ENCODE data around the gene CARD19.
A peak's percentile ranks its signal among the peaks of the same experiment; 100 is the strongest.

CARD19 gene

GRCh38 chr9:93064392-93065134 is 31.5 kb upstream of the CARD19 start:
- no peak for DNase-seq

GRCh38 chr9:93065135-93065720 is 30.8 kb upstream of the CARD19 start:
- no peak for DNase-seq

GRCh38 chr9:93066978-93067603 is 28.9 kb upstream of the CARD19 start:
- DNase-seq, result no peak

GRCh38 chr9:93068956-93069355 is 27.1 kb upstream of the CARD19 start:
- no peak for DNase-seq

GRCh38 chr9:93071464-93071863 is 24.6 kb upstream of the CARD19 start:
- peak; percentile 49 for DNase-seq

GRCh38 chr9:93072383-93072795 is 23.6 kb upstream of the CARD19 start:
- DNase-seq, result no peak

GRCh38 chr9:93076101-93076791 is 19.8 kb upstream of the CARD19 start:
- no peak for DNase-seq

GRCh38 chr9:93076792-93077128 is 19.3 kb upstream of the CARD19 start:
- no peak for DNase-seq

- no peak for DNase-seq
Measured at GRCh38 chr9:93077367-93077766, 18.6 kb upstream of the CARD19 start.

GRCh38 chr9:93077811-93078210 is 18.2 kb upstream of the CARD19 start:
- DNase-seq, result no peak

- DNase-seq, result no peak
Measured at GRCh38 chr9:93079371-93079770, 16.6 kb upstream of the CARD19 start.

- no peak for DNase-seq
Measured at GRCh38 chr9:93080406-93080805, 15.6 kb upstream of the CARD19 start.

- no peak for DNase-seq
Measured at GRCh38 chr9:93081081-93081529, 14.9 kb upstream of the CARD19 start.

- DNase-seq, result no peak
Measured at GRCh38 chr9:93081931-93082330, 14.1 kb upstream of the CARD19 start.

GRCh38 chr9:93082841-93083411 is 13.1 kb upstream of the CARD19 start:
- no peak for DNase-seq

- DNase-seq, result no peak
Measured at GRCh38 chr9:93083592-93084470, 12.2 kb upstream of the CARD19 start.

- DNase-seq, result no peak
Measured at GRCh38 chr9:93084471-93084881, 11.5 kb upstream of the CARD19 start.

GRCh38 chr9:93085676-93086075 is 10.3 kb upstream of the CARD19 start:
- DNase-seq, result no peak

GRCh38 chr9:93086447-93087224 is 9.4 kb upstream of the CARD19 start:
- no peak for DNase-seq

- DNase-seq, result no peak
Measured at GRCh38 chr9:93087971-93088655, 7.9 kb upstream of the CARD19 start.

- DNase-seq, result no peak
Measured at GRCh38 chr9:93088656-93089015, 7.4 kb upstream of the CARD19 start.
